Thymus (tissue), 11 donors: ENCODE data around the gene CCDC54. TPM values are rescaled to one million over a fixed set of nuclear protein-coding genes. Genes with fewer than 3 reads are reported as not detected.
A peak's percentile ranks its signal among the peaks of the same experiment; 100 is the strongest.

Experiments
- DNase-seq, 9 donors: peaks; one replicate each; pipeline ENCODE4 v3.0.0-alpha.2; 2013; ENCODE audit warnings: low spot score in 9 of 9, low read depth in 6 of 9, missing footprints in 1 of 9
- H3K27ac ChIP-seq, 2 donors: one replicate each; pipeline ENCODE4 v1.5.1; 2013; ENCODE audit warnings: control low read depth in 1 of 2, low read depth in 1 of 2, low read length in 1 of 2, mild to moderate bottlenecking in 1 of 2, moderate library complexity in 1 of 2
- H3K27me3 ChIP-seq, 2 donors: one replicate each; pipeline ENCODE4 v1.5.1; 2013; ENCODE audit warnings: low read length in 1 of 2; ENCODE audit not compliant: control insufficient read depth in 2 of 2, insufficient read depth in 1 of 2
- H3K36me3 ChIP-seq, 2 donors: one replicate each; pipeline ENCODE4 v1.5.1; 2013; ENCODE audit warnings: low read length in 1 of 2, mild to moderate bottlenecking in 1 of 2, moderate library complexity in 1 of 2; ENCODE audit not compliant: control insufficient read depth in 2 of 2, insufficient read depth in 2 of 2
- H3K4me1 ChIP-seq, 2 donors: one replicate each; pipeline ENCODE4 v1.5.1; 2013; ENCODE audit warnings: low read length in 2 of 2; ENCODE audit not compliant: control insufficient read depth in 2 of 2, insufficient read depth in 2 of 2
- H3K4me3 ChIP-seq, 2 donors: one replicate each; pipeline ENCODE4 v1.5.1; 2013; ENCODE audit warnings: low read length in 2 of 2, control low read depth in 1 of 2, mild to moderate bottlenecking in 1 of 2
- H3K9me3 ChIP-seq, 2 donors: one replicate each; pipeline ENCODE4 v1.5.1; 2013; ENCODE audit warnings: low read length in 1 of 2, mild to moderate bottlenecking in 1 of 2; ENCODE audit not compliant: control insufficient read depth in 2 of 2, insufficient read depth in 1 of 2
- WGBS: extraction: QIAGEN DNeasy Blood & Tissue Kit; methylation state at CpG from one replicate; pipeline ENCODE4 v1.1.7; 2013; 5-methylcytosine and 5-hydroxymethylcytosine counted together
- polyA plus RNA-seq: library from polyadenylated mRNA; stranded (reverse); fragments of 200-250 nt; gene quantifications from one replicate; pipeline ENCODE4 v1.2.3, GENCODE V29; 2013
- total RNA-seq: library from RNA; stranded (reverse); fragments of 120-200 nt; gene quantifications from one replicate; pipeline ENCODE4 v1.2.4, GENCODE V29; 2013
- donor health status: healthy.

CCDC54 gene
- total and polyA plus RNA-seq, 2 donors, result not detected

DNA sequence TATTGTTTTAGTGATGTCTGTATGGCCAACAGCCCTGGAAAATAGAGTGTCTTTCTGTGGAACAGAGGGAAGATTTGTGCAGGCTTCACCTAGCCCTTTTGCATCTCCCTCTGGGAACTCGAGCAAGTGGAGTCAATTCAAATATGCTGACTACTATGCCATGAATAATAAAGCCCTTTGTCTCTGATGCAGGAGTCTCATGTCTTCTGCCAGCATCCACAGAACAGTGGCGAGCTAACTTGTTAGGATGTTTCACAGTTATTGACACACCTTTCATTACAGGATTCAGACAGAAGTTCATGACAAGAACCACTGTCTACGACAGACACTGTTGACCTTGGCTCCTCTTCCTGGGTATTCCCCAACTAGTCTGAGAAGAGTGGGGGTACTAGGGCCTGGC, 15.6 kb upstream of the CCDC54 start:
- Histone ChIP-seq H3K27ac (no peak overlapping the region), H3K27me3 (no peaks in the 10 kb centered on the region), H3K9me3 (no peaks in the 10 kb centered on the region), H3K36me3 (no peaks in the 10 kb centered on the region), H3K4me1 (no peaks in the 10 kb centered on the region), H3K4me3 (no peak overlapping the region)
- 98% methylated on average over 3 of the region's 3 CpGs for WGBS
- DNase-seq, result no peak

DNA sequence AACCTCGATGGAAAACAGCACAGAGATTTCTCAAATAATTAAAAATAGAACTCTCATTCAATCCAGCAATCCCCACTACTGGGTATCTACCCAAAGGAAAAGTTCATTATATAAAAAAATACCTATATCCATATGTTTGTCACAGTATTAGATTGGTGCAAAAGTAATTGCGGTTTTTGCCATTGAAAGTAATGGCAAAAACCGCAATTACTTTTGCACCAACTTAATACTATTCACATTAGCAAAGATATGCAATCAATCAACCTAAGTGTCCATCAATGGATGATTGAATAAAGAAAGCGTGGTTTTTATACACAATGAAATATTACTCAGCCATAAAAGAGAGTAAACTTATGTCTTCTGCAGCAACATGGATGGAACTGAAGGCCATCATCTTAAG, 12.2 kb upstream of the CCDC54 start:
- Histone ChIP-seq H3K4me3 (no peak overlapping the region), H3K27ac (no peak overlapping the region), H3K9me3 (no peaks in the 10 kb centered on the region), H3K27me3 (no peaks in the 10 kb centered on the region), H3K36me3 (no peaks in the 10 kb centered on the region), H3K4me1 (no peaks in the 10 kb centered on the region)
- 94% methylated on average over 4 of the region's 4 CpGs for WGBS
- no peak for DNase-seq

DNA sequence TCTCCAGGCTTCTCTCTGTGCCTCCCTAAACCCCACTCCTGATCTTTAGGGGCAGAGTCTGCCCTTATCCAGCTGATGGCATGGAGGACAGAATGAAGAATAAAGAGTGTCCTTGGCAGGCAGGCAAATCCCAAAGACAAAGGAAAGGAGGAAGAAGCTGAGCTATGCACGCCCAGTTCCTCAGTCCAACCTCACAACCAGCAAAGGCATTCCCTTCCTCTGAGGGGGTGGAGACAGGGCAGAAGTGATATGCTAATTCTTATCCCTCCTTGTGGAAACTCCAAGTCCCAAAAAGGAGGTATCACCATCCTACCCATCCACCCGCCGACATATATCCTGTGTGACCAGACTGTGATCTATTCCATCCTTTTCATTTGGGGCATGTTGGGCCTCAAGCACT, 10.5 kb upstream of the CCDC54 start:
- no peak for DNase-seq
- 96% methylated on average over 3 of the region's 3 CpGs for WGBS
- Histone ChIP-seq H3K36me3 (no peaks in the 10 kb centered on the region), H3K27me3 (no peaks in the 10 kb centered on the region), H3K4me3 (no peak overlapping the region), H3K4me1 (no peaks in the 10 kb centered on the region), H3K9me3 (no peaks in the 10 kb centered on the region), H3K27ac (no peak overlapping the region)

DNA sequence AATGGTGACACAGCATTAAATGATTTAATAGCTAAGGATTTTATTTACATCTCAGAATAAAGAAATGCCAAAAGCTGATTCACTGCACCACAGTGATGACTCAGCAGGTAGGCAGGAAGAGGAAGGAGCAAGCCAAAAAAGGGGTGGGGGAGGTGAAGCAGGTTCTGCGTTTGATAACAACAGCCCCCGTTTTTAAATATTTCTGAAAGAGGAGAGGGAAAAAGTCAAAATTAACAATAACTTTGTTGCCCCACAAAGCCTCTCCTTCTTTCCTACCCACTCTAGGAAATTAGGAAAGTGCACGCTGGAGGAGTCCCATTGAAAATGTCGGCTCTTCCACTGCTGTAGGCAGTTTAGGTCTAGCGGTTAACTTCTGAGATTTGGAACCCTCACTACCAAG, 9.9 kb upstream of the CCDC54 start:
- no peaks in the 10 kb centered on the region for H3K36me3 ChIP-seq
- no peaks in the 10 kb centered on the region for H3K4me1 ChIP-seq
- no peaks in the 10 kb centered on the region for H3K9me3 ChIP-seq
- H3K27ac ChIP-seq, result no peak overlapping the region
- H3K27me3 ChIP-seq, result no peaks in the 10 kb centered on the region
- no peak overlapping the region for H3K4me3 ChIP-seq
- peak in 4 of 9 donors; percentile 5 to 43 (median 14) for DNase-seq
- WGBS, result 52% methylated on average over 5 of the region's 5 CpGs

DNA sequence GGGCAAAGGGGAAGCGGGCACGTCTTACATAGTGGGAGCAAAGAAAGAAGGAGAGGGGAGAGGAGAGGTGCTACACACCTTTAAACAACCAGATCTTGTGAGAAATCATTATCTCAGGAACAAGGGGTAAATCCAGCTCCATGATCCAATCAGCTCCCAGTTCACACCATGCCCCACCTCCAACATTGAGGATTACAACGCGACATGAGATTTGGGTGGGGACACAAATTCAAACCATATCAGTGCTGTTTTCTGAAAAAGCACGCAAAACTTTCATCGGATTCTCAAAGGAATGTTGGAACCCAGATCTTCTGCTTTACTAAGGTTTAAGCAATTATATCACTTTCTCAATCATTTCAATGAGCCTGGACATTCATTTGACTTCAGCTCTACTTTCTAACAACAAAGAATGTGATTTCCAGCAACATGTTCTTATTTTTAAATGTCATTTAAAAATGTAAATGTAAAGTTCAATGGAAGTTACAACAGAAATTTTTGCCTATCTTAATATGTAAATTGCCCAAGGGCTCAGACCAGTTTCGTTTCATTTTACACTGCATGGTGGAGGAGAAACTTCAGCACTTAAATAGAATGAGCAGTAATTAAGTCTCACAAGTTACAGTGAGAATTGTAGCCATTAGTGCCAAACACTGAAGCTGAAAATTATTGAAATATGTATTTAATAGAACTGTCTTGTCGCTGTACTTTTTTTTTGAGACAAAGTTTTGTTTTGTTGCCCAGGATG, 8.4 kb upstream of the CCDC54 start:
- H3K9me3 ChIP-seq, result no peaks in the 10 kb centered on the region
- no peak overlapping the region for H3K4me3 ChIP-seq
- WGBS, result 94% methylated on average over 8 of the region's 8 CpGs
- no peaks in the 10 kb centered on the region for H3K27me3 ChIP-seq
- no peak overlapping the region for H3K27ac ChIP-seq
- H3K4me1 ChIP-seq, result no peaks in the 10 kb centered on the region
- DNase-seq, result no peak
- no peaks in the 10 kb centered on the region for H3K36me3 ChIP-seq

DNA sequence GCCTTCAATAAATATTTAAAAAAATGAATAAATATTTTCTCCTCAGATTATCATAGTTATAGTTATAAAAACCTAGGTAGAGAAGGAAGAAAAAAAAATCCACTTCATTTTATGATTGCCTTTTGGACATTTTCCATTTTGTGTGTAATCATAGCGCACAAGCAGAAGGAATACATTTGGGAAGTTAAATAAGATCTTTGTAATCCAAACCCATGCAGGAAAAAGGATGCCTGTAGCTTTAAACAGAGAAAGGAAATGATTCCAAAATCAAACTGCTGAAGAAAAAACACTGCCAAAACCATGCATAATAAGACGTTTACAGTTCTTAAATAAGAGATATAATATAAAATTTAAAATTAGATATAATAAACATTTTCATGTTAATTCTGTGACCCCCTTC, 7.4 kb upstream of the CCDC54 start:
- Histone ChIP-seq H3K27ac (no peak overlapping the region), H3K4me1 (no peaks in the 10 kb centered on the region), H3K4me3 (no peak overlapping the region), H3K9me3 (no peaks in the 10 kb centered on the region), H3K27me3 (no peaks in the 10 kb centered on the region), H3K36me3 (no peaks in the 10 kb centered on the region)
- DNase-seq, result no peak
- WGBS, result 72% methylated on average over 2 of the region's 2 CpGs

DNA sequence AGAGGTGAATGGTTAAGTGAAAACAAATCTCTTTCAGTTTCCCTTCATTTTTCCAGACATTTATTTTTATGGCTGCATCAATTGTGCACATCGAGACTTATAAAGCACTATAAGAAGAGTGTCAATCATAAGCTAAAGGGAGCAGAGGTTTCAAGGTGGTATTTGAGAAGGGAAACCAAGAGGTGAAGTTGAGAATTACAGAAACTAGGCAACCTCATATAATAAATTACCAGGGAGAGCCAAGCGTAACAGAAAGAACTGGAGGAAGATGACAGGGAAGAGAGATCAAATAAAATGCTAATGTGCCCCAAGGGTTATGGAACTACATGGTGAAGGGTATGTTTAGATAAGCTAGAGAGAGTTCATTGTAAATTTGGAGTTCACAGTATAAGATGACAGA, 6.3 kb upstream of the CCDC54 start:
- Histone ChIP-seq H3K27ac (no peak overlapping the region), H3K36me3 (no peaks in the 10 kb centered on the region), H3K4me1 (no peaks in the 10 kb centered on the region), H3K27me3 (no peaks in the 10 kb centered on the region), H3K9me3 (no peaks in the 10 kb centered on the region), H3K4me3 (no peak overlapping the region)
- 95% methylated on average over 2 of the region's 2 CpGs for WGBS
- DNase-seq, result no peak

DNA sequence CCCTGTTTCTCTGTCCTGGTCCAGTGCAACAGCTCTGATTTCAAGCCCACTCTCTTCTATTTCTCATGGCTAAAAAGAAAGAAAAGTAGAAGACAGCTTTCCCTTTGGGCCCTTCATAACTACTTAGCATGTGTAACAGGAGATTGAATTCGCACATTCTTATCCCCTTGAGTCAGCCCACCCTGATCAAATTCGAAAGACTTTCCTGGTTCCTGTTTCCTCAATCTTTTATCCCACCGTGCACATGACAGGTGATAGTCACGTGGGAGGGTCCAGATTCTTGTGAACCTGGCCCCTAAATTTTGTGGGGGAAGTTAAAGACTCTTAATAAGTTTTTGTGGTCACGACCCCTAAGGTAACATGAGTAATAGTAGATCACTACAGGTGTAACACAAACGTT, 4.7 kb upstream of the CCDC54 start:
- Histone ChIP-seq H3K27ac (no peak overlapping the region), H3K4me1 (no peaks in the 10 kb centered on the region), H3K27me3 (no peaks in the 10 kb centered on the region), H3K4me3 (no peak overlapping the region), H3K9me3 (no peaks in the 10 kb centered on the region), H3K36me3 (no peaks in the 10 kb centered on the region)
- DNase-seq, result no peak
- 89% methylated on average over 6 of the region's 6 CpGs for WGBS

DNA sequence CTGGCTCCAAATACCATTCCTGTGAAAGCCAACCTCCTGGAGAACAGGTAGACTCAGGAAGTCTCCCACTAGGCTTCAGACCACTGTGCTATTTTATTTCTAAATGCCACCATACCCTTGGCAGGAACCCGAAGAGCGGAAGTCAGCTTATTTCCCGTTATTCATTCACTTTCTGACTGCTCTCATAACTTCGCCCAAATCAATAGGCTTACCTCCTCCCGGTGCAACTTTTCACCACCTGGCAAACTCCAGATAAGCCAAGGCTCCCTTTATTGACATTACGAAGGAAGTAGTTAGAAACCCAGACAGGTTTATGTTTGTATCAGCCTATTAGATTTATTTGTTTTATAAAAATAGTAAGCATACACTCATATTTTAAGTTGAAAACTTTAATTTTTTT, 3.3 kb upstream of the CCDC54 start:
- H3K4me1 ChIP-seq, result no peaks in the 10 kb centered on the region
- no peak for DNase-seq
- no peak overlapping the region for H3K4me3 ChIP-seq
- no peaks in the 10 kb centered on the region for H3K36me3 ChIP-seq
- no peaks in the 10 kb centered on the region for H3K27me3 ChIP-seq
- no peaks in the 10 kb centered on the region for H3K9me3 ChIP-seq
- WGBS, result 65% methylated on average over 6 of the region's 6 CpGs
- no peak overlapping the region for H3K27ac ChIP-seq
